Mesenchymal stem cell (in vitro differentiated cells and primary cell): Measurements from ENCODE around the gene S100A8.
A peak's percentile ranks its signal among the peaks of the same experiment; 100 is the strongest.

ENCODE experiments used
- DNase-seq: peaks from one replicate; pipeline ENCODE4 v3.0.0-alpha.2; 2013
- H2AFZ ChIP-seq: one replicate; pipeline ENCODE4 v1.6.1; 2013; ENCODE audit warnings: low read depth, mild to moderate bottlenecking, control low read depth, inconsistent platforms, low read length, moderate library complexity
- H2AK5ac ChIP-seq: 2 replicates; pipeline ENCODE4 v1.6.1; 2013; ENCODE audit warnings: low read length, moderate library complexity, mild to moderate bottlenecking, inconsistent platforms; ENCODE audit not compliant: severe bottlenecking
- H2BK120ac ChIP-seq: one replicate; pipeline ENCODE4 v1.6.1; 2013; ENCODE audit warnings: low read depth, mild to moderate bottlenecking, inconsistent platforms, low read length, moderate library complexity
- H2BK12ac ChIP-seq, 2 experiments: one replicate each; pipeline ENCODE4 v1.6.1; 2013; ENCODE audit warnings: inconsistent platforms in 2 of 2, low read length in 2 of 2, mild to moderate bottlenecking in 2 of 2, moderate library complexity in 2 of 2, control low read depth in 1 of 2
- H2BK15ac ChIP-seq: one replicate; pipeline ENCODE4 v1.6.1; 2013; ENCODE audit warnings: mild to moderate bottlenecking, low read depth, inconsistent platforms; ENCODE audit not compliant: poor library complexity, severe bottlenecking
- H2BK5ac ChIP-seq: 2 replicates; pipeline ENCODE4 v1.6.1; 2013; ENCODE audit warnings: low read depth, mild to moderate bottlenecking, low read length, control low read depth, inconsistent platforms; ENCODE audit not compliant: poor library complexity, severe bottlenecking
- H3K14ac ChIP-seq, 2 experiments: one replicate each; pipeline ENCODE4 v1.6.1; 2013; ENCODE audit warnings: inconsistent platforms in 2 of 2, low read length in 2 of 2, control low read depth in 1 of 2, mild to moderate bottlenecking in 1 of 2, moderate library complexity in 1 of 2
- H3K18ac ChIP-seq, 2 experiments: one replicate each; pipeline ENCODE4 v1.6.1; 2013; ENCODE audit warnings: inconsistent platforms in 2 of 2, low read length in 2 of 2, control low read depth in 1 of 2, low read depth in 1 of 2, mild to moderate bottlenecking in 1 of 2
- H3K23ac ChIP-seq, 2 experiments: one replicate each; pipeline ENCODE4 v1.6.1; 2013; ENCODE audit warnings: inconsistent platforms in 2 of 2, low read length in 2 of 2, mild to moderate bottlenecking in 2 of 2, moderate library complexity in 2 of 2, control low read depth in 1 of 2
- H3K27ac ChIP-seq: 2 replicates; pipeline ENCODE4 v1.5.1; 2013; ENCODE audit warnings: mild to moderate bottlenecking, moderate library complexity, low read length, control low read depth, inconsistent platforms; ENCODE audit not compliant: poor library complexity, severe bottlenecking
- H3K27me3 ChIP-seq, 2 experiments: 2 replicates each; pipeline versions ENCODE4 v1.6.1 to v1.7.0; 2013; ENCODE audit warnings: low read length in 2 of 2, mild to moderate bottlenecking in 2 of 2, moderate library complexity in 2 of 2, control low read depth in 1 of 2, inconsistent platforms in 1 of 2; ENCODE audit not compliant: control insufficient read depth in 1 of 2, insufficient read depth in 1 of 2
- H3K36me3 ChIP-seq, 2 experiments: 2 replicates each; pipeline versions ENCODE4 v1.6.1 to v1.7.0; 2013; ENCODE audit warnings: low read length in 2 of 2, control low read depth in 1 of 2, inconsistent platforms in 1 of 2, low read depth in 1 of 2, mild to moderate bottlenecking in 1 of 2; ENCODE audit not compliant: insufficient read depth in 2 of 2, control insufficient read depth in 1 of 2
- H3K4ac ChIP-seq, 2 experiments: one replicate each; pipeline ENCODE4 v1.6.1; 2013; ENCODE audit warnings: inconsistent platforms in 2 of 2, low read length in 2 of 2, mild to moderate bottlenecking in 2 of 2, moderate library complexity in 2 of 2, control low read depth in 1 of 2, low read depth in 1 of 2
- H3K4me1 ChIP-seq: 2 replicates; pipeline ENCODE4 v1.6.1; 2013; ENCODE audit warnings: low read depth, low read length, control low read depth; ENCODE audit not compliant: control insufficient read depth, insufficient read depth
- H3K4me2 ChIP-seq: 2 replicates; pipeline ENCODE4 v1.6.1; 2013; ENCODE audit warnings: low read length, mild to moderate bottlenecking, inconsistent platforms; ENCODE audit not compliant: poor library complexity, severe bottlenecking
- H3K4me3 ChIP-seq, 2 experiments: 2 replicates each; pipeline versions ENCODE4 v1.5.1 to v1.7.0; 2013; ENCODE audit warnings: low read length in 2 of 2, mild to moderate bottlenecking in 2 of 2, control low read depth in 1 of 2, low read depth in 1 of 2; ENCODE audit not compliant: insufficient read depth in 1 of 2
- H3K79me1 ChIP-seq: replicated peaks from 2 replicates; pipeline ENCODE4 v1.6.1; 2013; ENCODE audit warnings: mild to moderate bottlenecking, control low read depth, low read length, inconsistent platforms; ENCODE audit not compliant: poor library complexity, severe bottlenecking
- H3K9ac ChIP-seq: 2 replicates; pipeline ENCODE4 v1.7.0; 2013; ENCODE audit warnings: mild to moderate bottlenecking, low read length, moderate library complexity
- H3K9me3 ChIP-seq: 2 replicates; pipeline ENCODE4 v1.7.0; 2013; ENCODE audit warnings: mild to moderate bottlenecking, low read length; ENCODE audit not compliant: control insufficient read depth
- H4K8ac ChIP-seq: one replicate; pipeline ENCODE4 v1.6.1; 2013; ENCODE audit warnings: inconsistent platforms, mild to moderate bottlenecking, low read length, moderate library complexity
- H4K91ac ChIP-seq: one replicate; pipeline ENCODE4 v1.6.1; 2013; ENCODE audit warnings: mild to moderate bottlenecking, low read length, inconsistent platforms
- WGBS: methylation state at CpG from one replicate; pipeline ENCODE4 v1.1.7; 2013; ENCODE audit warnings: mixed read lengths; 5-methylcytosine and 5-hydroxymethylcytosine counted together

Gene S100A8

GRCh38 chr1:153401461-153401860 is 10.6 kb upstream of the S100A8 start:
- Histone ChIP-seq H3K4ac (no peak overlapping the region), H3K9ac (no peak overlapping the region), H2BK120ac (no peak overlapping the region), H3K18ac (no peak overlapping the region), H4K8ac (no peak overlapping the region), H3K79me1 (no peaks in the 10 kb centered on the region), H3K27me3 (peaks cover 12 to 62% of the 10 kb centered on the region in 2 experiments), H3K4me2 (no peak overlapping the region), H3K9me3 (no peaks in the 10 kb centered on the region), H3K14ac (no peak overlapping the region), H4K91ac (no peak overlapping the region), H3K36me3 (no peaks in the 10 kb centered on the region), H3K4me1 (no peaks in the 10 kb centered on the region), H2BK12ac (no peak overlapping the region), H3K27ac (no peak overlapping the region), H2AFZ (no peak overlapping the region), H3K4me3 (no peak overlapping the region), H2BK15ac (no peak overlapping the region), H2BK5ac (no peak overlapping the region), H2AK5ac (no peak overlapping the region), H3K23ac (peak overlapping the region in 1 of 2 experiments; percentile 5)
- no peak for DNase-seq
- 64% methylated on average over 3 of the region's 9 CpGs for WGBS

- H3K4ac ChIP-seq, result no peak overlapping the region
- no peak overlapping the region for H3K4me3 ChIP-seq
- H3K27me3 ChIP-seq, result peaks cover 19 to 66% of the 10 kb centered on the region in 2 experiments
- no peak overlapping the region for H3K14ac ChIP-seq
- H3K79me1 ChIP-seq, result no peaks in the 10 kb centered on the region
- H2BK15ac ChIP-seq, result no peak overlapping the region
- no peak overlapping the region for H3K18ac ChIP-seq
- DNase-seq, result no peak
- H3K36me3 ChIP-seq, result no peaks in the 10 kb centered on the region
- no peaks in the 10 kb centered on the region for H3K9me3 ChIP-seq
- no peak overlapping the region for H2BK12ac ChIP-seq
- no peak overlapping the region for H3K27ac ChIP-seq
- no peak overlapping the region for H2AFZ ChIP-seq
- H2BK5ac ChIP-seq, result no peak overlapping the region
- H4K8ac ChIP-seq, result no peak overlapping the region
- no peak overlapping the region for H3K4me2 ChIP-seq
- no peak overlapping the region for H2BK120ac ChIP-seq
- H3K9ac ChIP-seq, result no peak overlapping the region
- H3K4me1 ChIP-seq, result no peaks in the 10 kb centered on the region
- no peak overlapping the region for H4K91ac ChIP-seq
- no peak overlapping the region for H2AK5ac ChIP-seq
- H3K23ac ChIP-seq, result no peak overlapping the region
- 72% methylated on average over 5 of the region's 5 CpGs for WGBS
Measured at GRCh38 chr1:153400244-153400643, 9.4 kb upstream of the S100A8 start.

- Histone ChIP-seq H3K4me3 (no peak overlapping the region), H2AK5ac (no peak overlapping the region), H3K27ac (no peak overlapping the region), H3K14ac (no peak overlapping the region), H3K23ac (no peak overlapping the region), H2BK5ac (no peak overlapping the region), H3K79me1 (no peaks in the 10 kb centered on the region), H3K9me3 (no peaks in the 10 kb centered on the region), H3K36me3 (no peaks in the 10 kb centered on the region), H3K4me2 (no peak overlapping the region), H3K27me3 (peaks cover 20 to 73% of the 10 kb centered on the region in 2 experiments), H3K18ac (no peak overlapping the region), H4K8ac (no peak overlapping the region), H3K4ac (no peak overlapping the region), H2BK120ac (no peak overlapping the region), H4K91ac (no peak overlapping the region), H2BK12ac (no peak overlapping the region), H2BK15ac (no peak overlapping the region), H3K4me1 (no peaks in the 10 kb centered on the region), H3K9ac (no peak overlapping the region), H2AFZ (no peak overlapping the region)
- no peak for DNase-seq
- WGBS, result 88% methylated on average over 7 of the region's 7 CpGs
Measured at GRCh38 chr1:153399401-153400055, 8.7 kb upstream of the S100A8 start.

- Histone ChIP-seq H2BK12ac (no peak overlapping the region), H4K8ac (no peak overlapping the region), H3K14ac (no peak overlapping the region), H3K4me2 (no peak overlapping the region), H3K9me3 (no peaks in the 10 kb centered on the region), H3K4me1 (no peaks in the 10 kb centered on the region), H2AFZ (no peak overlapping the region), H2AK5ac (no peak overlapping the region), H3K23ac (no peak overlapping the region), H4K91ac (no peak overlapping the region), H3K27me3 (peaks cover 20 to 79% of the 10 kb centered on the region in 2 experiments), H3K18ac (no peak overlapping the region), H3K4ac (no peak overlapping the region), H2BK5ac (no peak overlapping the region), H3K4me3 (no peak overlapping the region), H3K79me1 (no peaks in the 10 kb centered on the region), H3K36me3 (no peaks in the 10 kb centered on the region), H3K27ac (no peak overlapping the region), H2BK15ac (no peak overlapping the region), H3K9ac (no peak overlapping the region), H2BK120ac (no peak overlapping the region)
- DNase-seq, result no peak
- WGBS, result 87% methylated on average over 3 of the region's 6 CpGs
Measured at GRCh38 chr1:153397924-153398651, 7.2 kb upstream of the S100A8 start.
